GM20000 (cell line): ENCODE measurements around the gene CHCHD1.

Experiments used
- DNase-seq: peaks from one replicate; pipeline ENCODE4 v3.0.0; 2012; ENCODE audit warnings: low spot score
- TF ChIP-seq, protein P1 (sequence below): IDR thresholded peaks from 2 replicates; pipeline ENCODE4 v1.5.1; 2012; ENCODE audit warnings: mild to moderate bottlenecking, control low read depth; ENCODE audit errors: extremely low read depth, missing control alignments

The CHCHD1 gene

DNA sequence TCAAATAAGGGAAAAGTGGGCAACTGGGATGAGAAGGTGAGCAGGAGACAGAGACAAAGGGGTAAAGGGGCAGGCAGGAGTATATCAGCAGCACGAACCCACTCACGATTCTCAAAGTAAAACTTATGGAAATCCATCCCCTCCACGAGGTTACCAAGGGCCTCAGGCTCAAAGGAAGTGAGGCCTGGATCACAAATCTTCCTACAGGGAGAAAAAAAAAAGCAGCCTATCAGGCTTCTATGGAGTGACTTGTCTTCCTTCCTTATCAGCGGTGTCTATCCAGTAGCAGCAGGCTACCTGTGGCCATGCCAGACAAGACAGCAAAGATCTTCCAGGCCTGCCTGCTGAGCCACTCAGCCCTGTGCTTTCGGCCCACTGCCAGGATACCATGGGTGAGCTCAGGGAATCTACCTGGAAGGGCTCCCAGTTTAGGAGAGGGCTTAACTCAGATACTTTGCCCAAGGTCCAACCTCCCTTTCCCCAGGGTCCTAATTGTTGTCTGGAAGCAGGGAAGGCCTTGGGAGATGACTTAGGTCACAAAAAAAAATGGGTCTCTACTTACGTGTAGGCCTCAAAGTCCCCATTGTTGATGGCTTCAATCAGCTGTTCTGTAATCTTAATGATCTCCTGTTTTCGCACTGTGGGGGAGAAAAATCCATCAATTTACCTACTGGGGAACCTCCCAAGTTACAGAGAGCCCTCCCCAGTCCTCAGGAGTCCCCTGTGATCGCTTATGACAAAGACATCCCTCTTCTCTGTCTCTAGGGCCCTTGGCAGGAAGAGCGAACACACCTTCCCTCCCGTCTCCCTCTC is 35.3 kb downstream of the CHCHD1 start:
- TF ChIP-seq, protein P1, sequence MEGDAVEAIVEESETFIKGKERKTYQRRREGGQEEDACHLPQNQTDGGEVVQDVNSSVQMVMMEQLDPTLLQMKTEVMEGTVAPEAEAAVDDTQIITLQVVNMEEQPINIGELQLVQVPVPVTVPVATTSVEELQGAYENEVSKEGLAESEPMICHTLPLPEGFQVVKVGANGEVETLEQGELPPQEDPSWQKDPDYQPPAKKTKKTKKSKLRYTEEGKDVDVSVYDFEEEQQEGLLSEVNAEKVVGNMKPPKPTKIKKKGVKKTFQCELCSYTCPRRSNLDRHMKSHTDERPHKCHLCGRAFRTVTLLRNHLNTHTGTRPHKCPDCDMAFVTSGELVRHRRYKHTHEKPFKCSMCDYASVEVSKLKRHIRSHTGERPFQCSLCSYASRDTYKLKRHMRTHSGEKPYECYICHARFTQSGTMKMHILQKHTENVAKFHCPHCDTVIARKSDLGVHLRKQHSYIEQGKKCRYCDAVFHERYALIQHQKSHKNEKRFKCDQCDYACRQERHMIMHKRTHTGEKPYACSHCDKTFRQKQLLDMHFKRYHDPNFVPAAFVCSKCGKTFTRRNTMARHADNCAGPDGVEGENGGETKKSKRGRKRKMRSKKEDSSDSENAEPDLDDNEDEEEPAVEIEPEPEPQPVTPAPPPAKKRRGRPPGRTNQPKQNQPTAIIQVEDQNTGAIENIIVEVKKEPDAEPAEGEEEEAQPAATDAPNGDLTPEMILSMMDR: no peak
- DNase-seq: no peak

GRCh38 chr10:73817826-73818225 is 36.0 kb downstream of the CHCHD1 start:
- no peak for DNase-seq
- TF ChIP-seq, protein P1: no peak

DNA sequence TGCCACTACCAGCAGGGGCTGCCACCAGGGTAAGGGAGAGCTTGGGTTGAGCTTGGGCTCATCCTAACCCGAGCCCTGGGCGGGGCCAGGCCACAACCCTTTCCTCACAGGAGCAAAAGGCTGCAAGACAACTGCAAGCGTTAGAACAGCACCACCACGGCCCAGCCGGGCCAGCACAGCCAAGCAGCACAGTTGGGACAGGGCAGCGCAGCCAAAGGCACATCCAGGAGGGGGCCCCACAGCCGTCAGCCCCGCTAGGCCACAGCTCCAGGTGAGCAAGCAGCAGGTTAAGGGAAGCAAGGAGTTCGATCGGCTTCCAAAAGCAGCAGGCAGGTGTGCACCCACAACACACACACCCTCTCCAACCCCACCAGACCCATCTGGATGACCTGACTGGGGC is 36.6 kb downstream of the CHCHD1 start:
- no peak for DNase-seq
- TF ChIP-seq, protein P1: no peak

DNA sequence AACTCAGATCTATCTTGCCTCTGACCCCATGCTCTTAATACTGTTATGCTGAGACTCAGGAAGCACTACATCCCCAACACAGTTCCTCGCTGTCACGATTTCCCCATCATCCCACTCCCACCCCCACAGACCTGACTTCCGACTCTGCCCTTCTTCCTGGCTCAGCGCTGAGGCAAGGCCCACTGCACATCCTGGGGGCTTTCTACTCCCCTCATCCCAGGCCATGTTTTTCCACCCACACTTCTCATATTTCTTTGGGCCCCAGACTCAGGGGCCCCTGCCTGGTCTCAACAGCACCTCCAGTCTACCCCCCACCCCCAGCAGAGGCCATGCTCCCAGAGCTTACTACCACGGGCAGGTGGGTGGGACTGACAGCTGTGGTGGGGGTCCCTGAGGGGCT is 37.2 kb downstream of the CHCHD1 start:
- TF ChIP-seq, protein P1: no peak
- DNase-seq: no peak

- TF ChIP-seq, protein P1: no peak
- no peak for DNase-seq
Observed at GRCh38 chr10:73819513-73820093, 37.8 kb downstream of the CHCHD1 start.

GRCh38 chr10:73823391-73823790 is 41.5 kb downstream of the CHCHD1 start:
- DNase-seq: no peak
- TF ChIP-seq, protein P1: no peak

DNA sequence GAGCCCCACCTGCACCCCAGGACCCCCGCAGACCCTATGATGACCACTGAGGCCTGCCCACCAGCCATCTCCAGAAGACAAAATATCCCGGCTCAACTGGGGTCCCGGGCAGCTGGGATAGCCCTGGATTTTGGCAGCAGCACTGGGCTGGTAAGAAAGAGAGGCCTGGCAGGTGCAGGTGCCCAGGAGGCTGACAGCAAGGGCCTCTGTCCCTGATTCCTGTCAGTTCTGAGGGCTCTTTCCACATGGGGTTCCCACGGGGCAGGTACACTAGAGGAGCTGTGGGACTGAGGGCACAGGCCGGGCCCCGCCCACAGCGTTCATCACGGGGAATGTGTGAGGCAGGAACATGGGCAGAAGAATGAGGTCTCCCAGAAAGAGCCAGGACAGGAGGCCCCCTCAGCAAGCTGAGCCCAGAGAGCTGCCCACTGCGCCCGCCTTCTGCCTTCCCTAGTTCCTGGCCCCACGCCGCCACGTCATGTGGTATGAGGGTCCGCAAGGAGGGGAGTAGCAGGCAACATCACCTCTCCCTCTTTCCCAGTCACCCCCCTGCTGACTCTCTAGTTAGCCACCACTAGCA is 42.4 kb downstream of the CHCHD1 start:
- no peak for DNase-seq
- TF ChIP-seq, protein P1: no peak
